ENCODE measurements around the gene TNFSF12.

DNA sequence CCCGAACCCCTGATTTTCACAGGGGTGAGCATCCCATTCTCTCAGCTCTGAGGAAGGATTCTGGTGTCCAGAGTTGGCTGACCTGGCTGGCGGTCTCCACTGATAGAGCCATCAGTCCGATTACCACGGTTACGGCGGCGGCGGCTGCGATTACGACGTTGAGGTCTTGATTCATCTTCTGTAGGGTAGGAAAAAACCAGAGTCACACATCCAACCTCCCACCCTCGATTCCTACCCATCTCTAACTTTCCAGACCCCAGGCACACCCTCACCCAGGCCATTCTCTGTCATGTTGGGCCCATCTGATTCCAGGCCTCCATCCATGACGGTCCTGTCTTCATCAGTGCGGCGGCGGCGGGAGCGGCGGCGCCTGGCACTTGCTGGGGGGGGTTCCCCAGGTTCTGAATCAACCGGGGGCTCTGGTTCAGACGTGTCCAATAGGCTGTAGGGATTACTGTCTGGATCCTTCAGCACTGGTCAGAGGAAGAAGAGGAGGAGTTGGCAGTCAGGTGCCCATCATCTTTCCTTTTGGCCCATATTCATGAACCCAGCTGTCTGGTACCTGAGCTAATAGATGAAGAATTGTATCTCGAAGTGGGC is 43.7 kb downstream of the TNFSF12 start:
- no peak for TF ChIP-seq FOSL2 (IDR thresholded peaks at IDR 0.05)
- no peak for TF ChIP-seq FOSL2 (CRISPR knock-in tag; IDR thresholded peaks at IDR 0.05)
- no peak for TF ChIP-seq RAD21 (conservative IDR thresholded peaks at IDR 0.05 in 1 of 2, IDR thresholded peaks at IDR 0.05 in 1 of 2)
- TF ChIP-seq POLR2A (IDR thresholded peaks at IDR 0.05; ENCODE audit: low read length), result no peak
- TF ChIP-seq, protein P1, sequence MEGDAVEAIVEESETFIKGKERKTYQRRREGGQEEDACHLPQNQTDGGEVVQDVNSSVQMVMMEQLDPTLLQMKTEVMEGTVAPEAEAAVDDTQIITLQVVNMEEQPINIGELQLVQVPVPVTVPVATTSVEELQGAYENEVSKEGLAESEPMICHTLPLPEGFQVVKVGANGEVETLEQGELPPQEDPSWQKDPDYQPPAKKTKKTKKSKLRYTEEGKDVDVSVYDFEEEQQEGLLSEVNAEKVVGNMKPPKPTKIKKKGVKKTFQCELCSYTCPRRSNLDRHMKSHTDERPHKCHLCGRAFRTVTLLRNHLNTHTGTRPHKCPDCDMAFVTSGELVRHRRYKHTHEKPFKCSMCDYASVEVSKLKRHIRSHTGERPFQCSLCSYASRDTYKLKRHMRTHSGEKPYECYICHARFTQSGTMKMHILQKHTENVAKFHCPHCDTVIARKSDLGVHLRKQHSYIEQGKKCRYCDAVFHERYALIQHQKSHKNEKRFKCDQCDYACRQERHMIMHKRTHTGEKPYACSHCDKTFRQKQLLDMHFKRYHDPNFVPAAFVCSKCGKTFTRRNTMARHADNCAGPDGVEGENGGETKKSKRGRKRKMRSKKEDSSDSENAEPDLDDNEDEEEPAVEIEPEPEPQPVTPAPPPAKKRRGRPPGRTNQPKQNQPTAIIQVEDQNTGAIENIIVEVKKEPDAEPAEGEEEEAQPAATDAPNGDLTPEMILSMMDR (IDR thresholded peaks at IDR 0.05), result no peak
- TF ChIP-seq, protein P2, sequence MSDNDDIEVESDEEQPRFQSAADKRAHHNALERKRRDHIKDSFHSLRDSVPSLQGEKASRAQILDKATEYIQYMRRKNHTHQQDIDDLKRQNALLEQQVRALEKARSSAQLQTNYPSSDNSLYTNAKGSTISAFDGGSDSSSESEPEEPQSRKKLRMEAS (IDR thresholded peaks at IDR 0.05), result no peak
- TF ChIP-seq GATA3 (IDR thresholded peaks at IDR 0.05; ENCODE audit: borderline replicate concordance), result no peak
- TF ChIP-seq FOSB (CRISPR knock-in tag; IDR thresholded peaks at IDR 0.05), result no peak
- no peak for TF ChIP-seq MAZ (IDR thresholded peaks at IDR 0.05; ENCODE audit: borderline replicate concordance, low read depth, low read length)
- TF ChIP-seq RCOR1 (IDR thresholded peaks at IDR 0.05; ENCODE audit: low read depth, low read length), result no peak
- TF ChIP-seq HOXB5 (CRISPR knock-in tag; IDR thresholded peaks at IDR 0.05), result no peak
- TF ChIP-seq RFX5 (IDR thresholded peaks at IDR 0.05), result no peak
- TF ChIP-seq RARB (CRISPR knock-in tag; IDR thresholded peaks at IDR 0.05), result no peak

Data from A549 (cell line).